ENCODE results near the gene SLA2.

Gene SLA2

DNA sequence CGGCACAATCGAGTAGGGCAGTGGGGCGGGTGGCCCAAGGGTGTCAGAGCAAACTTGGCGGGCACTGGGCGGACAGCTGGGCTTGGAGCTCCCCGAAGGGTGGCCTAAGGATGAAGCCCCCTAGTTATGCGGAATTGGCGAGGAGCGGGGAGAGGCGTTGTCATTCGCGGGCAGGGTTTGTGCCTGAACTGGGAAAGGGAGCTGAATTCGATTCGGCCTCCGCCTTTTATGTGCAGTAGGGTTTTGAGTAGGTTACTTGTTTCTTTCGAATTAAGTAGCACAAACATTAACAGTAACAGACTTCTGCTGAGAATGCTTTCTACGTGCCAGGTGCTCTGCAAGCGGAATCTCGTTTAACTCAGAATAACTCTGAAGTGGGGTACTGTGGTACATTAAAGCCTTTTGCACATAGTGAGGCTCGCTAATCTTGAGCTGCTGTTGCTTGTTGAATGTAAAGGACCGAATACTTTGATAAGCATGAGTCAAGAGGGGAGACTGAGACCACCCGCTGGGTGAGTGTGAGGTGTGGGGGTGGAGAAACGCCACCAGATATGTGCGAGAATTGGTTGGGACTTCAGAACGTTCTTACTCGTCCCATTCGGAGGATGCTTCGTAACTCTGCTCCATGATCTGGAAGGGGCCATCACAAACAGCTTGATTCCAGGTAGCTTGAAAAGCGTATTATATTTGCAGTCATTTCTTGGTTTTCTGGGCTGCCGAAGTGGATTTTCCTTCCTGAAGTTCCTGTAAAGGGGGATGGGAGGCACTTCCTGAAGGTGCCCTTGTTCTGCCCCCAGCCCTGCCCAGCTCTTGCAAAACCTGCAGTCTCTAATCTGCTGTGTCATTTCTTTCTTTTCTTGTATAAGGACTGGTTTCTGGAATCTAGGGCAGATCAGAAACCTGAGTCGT, 39.6 kb downstream of the SLA2 start:
- DNase-seq: no peak

DNA sequence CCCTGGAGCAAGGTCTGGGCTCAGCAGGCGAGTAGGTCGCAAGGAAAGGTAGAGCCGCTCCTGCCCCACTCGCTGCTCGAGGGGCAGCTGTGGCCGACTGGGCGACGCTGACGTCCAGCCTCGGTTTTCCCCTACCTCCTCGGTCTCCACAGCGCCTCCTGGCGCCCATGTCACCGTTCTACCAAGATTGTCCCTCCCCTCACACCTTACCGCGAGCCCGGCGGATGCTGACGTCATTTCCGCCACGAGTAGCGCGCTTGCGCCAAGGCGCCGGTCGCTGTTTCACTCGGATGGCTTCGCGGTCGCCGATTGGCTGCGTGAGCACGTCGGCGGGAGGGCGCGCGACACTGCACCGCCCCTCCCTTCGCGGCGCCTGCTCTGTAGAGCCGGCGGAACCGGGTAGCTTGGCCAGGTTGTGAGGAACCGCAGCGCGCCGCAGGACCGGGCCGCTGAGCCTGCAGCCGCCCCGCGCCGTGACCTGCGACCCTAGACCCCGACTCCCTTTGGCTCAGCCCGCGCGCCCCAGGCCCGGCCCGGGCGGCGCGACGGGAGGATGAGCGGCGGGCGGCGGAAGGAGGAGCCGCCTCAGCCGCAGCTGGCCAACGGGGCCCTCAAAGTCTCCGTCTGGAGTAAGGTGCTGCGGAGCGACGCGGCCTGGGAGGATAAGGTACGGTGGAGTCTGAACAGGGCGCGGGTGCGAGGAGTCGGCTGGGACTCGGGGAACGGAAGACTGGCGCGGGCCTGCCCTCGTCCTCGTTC, 40.4 kb downstream of the SLA2 start, which contains the start of gene RAB5IF:
Gene RAB5IF (plus strand): TSS at position 381 of the 759 bp plus-strand sequence. CDS start 173 bp downstream, at position 554.
- peak; percentile 99 for DNase-seq

DNA sequence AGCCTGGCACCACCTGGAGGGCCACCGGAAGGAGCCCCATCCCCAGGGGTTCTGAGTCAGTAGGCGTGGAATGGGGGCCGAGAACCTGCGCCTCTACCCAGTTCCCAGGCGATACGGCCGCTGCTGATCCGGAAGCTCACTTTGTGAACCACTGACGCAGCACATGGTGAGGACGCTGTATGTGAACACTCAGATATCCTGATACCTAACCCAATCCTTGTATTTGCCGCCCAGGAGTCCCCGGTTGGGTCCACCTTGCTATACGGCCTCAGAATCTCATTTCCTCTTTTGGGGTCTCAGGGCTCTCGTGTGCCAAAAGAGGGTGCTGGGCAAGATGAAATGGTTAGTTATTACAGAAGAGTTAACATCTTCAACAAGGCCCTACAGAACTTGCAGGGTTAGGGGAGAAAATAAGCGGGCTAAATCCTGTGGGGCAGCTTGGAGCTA, 41.0 kb downstream of the SLA2 start:
- no peak for DNase-seq

DNA sequence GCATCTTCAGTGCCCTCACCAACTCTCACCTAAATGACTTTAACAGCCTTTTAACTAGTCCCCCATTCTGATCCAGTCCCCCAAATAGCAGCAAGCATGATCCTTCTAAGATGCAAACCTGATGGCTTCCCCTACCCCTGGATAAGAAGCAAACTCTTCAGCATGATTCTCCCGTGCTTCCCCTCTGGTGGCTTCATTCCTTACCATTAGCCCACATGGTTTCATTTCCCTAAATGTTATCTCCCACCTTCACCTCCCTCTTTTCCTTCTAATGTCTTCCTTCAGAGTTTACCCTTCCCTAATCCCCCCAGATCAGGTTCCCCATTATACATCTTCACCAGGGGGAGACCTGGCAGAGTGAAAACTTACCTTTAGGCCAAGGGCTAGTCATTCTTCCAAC, 44.5 kb downstream of the SLA2 start:
- DNase-seq: no peak

DNA sequence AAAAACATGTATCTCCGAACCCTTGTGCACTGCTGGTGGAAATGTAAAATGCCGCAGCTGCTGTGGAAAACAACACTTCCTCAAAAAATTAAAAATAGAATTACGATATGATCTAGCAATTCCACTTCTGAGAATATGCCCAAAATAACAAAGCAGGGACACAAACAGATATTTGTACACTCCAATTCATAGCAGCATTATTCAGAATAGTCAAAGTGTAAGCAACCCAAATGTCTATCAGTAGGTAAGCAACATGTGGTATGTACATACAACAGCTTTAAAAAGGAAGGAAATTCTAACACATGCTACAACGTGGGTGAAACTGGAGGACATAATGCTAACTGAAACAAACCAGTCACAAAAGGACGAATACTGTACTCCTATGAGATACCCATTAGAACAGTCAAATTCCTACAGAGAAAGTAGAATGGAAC, 46.1 kb downstream of the SLA2 start:
- no peak for DNase-seq

DNA sequence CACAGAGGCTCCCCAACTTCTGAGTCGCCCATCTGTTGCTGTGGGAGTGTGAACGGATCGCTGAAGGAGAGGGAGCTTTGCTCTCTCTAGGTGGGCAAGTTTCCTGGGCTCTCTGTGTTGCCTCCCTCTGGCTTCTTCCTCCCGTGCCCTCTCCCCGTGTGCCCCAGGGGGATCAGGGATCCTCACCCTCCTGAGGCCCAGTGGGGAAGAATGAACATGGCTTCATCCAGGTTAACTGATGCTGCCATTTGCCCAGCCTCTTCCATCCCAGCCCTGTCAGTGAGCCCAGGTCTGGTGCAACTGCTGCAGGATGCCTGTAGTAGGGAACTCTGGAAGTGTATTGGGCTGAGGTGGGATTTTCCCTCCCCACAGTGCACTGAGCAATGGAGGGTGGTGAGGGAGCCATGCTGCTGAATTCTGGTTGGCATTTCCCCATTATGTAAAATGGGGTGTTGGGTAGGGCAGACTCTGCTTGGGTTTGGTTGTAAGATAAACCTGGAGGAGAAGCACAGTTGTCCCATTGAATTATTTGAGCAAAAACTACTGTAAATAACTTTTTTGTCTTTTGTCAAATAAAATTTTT, 52.6 kb downstream of the SLA2 start:
- DNase-seq: no peak

DNA sequence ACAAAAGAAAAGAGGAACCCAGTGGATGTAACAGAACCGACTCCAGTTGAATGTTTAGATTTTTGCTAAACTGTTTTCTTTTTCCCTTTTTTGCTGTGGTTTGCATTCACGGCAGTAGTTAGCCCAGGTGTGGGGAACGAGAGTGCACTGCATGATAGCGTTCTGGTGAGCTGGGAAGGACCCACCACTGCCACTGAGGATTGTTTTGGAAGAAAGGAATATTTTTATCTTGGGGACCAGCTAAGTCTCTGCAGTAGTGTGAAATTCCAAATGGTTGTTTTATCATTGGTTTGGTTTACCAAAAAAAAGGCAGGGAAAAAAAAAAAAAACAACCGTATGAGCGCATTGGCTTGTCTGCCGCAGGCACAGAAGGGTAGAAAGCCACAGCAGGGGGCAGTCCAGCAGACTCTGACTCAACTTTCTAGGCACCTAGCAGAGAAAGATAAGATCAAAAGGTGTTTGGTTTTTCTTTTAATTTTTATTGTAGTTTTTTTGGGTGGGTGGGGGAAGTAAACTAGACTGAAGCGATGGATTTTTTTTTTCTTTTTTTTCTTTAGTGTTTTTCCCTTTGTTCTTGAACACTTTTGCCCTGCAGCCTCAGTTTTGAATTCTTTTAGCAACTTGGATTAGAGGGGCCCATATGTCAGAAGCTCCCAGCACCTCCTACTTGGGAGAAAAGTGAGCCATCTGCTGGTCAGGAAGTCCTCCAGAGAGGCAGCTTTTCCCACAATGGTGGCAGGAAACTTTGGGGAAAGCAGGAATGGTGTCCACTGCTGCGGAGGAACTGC, 53.9 kb downstream of the SLA2 start:
- DNase-seq: no peak

DNA sequence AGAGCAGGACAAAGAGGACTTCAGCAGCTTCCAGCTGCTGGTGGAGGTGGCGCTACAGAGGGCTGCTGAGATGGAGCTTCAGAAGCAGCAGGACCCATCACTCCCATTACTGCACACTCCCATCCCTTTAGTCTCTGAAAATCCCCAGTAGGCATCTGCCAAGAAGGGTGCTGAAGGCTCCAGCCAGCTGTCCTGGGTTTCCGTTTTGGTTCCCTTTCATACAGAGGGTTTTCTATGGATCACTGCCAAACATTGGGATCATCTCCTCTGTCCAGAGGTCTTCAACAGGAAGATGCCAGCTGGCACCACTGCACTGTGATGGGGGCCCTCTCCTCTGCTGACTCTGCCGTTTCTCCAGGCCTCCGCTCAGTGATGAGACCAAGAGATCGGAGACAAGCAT, 54.7 kb downstream of the SLA2 start:
- no peak for DNase-seq

DNA sequence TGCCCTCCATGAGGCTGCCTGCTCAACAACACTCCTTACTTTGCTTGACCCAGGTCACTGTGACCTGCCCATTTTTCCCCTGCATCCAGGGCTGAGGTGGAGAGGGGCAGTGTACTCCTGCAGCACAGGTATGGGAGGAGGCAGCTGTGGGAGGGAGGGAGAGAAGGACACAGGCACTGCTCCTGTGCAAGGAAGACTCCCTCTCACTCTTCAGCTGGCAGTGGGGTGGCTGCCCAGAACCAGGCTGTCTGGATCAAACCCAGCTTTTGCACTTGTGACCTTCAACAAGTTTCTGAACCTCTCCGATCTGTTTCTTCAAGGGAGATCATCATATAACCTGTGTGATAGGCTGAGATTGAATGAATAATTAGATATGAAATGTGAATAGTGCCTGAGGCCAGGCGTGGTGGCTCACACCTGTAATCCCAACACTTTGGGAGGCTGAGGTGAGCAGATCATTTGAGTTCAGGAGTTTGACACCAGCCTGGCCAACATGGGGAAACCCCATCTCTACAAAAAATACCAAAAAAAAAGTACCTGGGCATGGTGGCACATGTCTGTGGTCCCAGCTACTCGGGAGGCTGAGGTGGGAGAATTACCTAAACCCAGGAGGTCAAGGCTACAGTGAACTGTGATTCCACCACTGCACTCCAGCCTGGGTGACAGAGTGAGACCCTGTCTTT, 58.5 kb downstream of the SLA2 start:
- DNase-seq: no peak

DNA sequence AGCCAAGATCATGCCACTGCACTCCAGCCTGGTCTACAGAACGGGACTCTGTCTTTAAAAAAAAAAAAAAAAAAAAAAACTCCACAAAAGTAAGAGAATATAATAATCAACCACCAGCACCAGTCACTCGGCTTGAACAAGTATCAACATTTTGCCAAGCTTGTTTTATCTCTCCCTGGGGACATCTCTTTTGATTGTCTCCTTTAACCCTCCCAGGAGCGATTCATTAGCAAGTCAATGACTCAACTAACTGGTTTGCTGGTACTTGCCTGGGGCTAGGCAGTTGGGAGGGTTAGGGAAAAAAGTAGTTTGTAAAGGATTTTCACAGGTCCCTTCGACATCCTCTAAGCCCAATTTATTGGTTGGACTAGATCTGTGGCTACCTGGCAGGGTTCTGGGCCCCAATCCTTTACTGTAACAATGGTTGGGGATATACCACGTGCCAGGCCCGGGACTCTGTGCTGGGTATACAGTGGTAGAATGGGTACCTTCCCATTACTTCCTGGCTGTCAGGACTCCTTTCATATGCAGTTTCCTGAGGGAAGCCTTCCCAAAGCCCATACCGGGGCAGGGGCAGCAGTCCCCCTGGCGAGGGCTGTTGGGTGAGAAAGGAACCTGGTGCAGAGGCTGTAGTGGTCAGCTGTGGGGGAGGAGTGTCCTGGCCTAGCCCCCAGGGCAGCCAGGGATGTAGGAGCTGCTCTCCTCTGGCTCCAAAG, 60.4 kb downstream of the SLA2 start:
- peak; percentile 86 for DNase-seq

DNA sequence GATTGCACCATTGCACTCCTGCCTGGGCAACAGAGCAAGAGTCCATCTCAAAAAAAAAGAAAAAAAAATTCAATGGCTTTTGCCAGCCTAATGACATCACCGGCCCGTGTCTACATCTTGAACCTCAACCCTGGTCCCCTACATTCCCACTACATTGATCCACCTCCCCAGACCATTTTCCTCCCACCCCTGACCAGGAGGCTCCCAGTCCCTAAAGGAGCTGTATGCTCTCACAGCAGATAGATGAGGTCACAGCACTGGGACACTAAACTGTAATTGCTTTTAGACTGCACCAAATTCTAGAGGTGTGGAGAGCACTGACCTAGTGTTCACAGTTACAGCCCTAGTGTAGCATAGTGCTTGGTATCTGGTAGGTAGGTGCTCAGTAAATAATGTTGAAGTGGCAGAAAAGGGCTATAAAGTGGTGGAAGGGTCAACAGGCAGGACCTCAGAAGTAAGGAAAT, 61.9 kb downstream of the SLA2 start:
- no peak for DNase-seq

DNA sequence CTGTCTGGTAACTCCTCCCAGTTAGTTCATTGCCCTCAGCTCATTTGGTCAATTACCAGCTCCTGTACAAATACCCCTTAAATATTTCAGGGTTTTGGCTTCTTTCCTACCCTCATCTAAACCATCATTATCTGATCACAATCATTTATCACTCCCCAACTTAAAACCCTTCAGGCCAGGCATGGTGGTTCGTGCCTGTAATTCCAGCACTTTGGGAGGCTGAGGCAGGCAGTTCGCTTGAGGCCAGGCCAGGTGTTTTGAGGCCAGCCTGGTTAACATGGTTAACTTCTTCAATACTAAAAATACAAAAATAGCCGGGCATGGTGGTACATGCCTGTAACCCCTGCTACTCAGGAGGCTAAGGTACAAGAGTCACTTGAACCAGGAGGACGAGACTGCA, 63.2 kb downstream of the SLA2 start:
- DNase-seq: no peak

DNA sequence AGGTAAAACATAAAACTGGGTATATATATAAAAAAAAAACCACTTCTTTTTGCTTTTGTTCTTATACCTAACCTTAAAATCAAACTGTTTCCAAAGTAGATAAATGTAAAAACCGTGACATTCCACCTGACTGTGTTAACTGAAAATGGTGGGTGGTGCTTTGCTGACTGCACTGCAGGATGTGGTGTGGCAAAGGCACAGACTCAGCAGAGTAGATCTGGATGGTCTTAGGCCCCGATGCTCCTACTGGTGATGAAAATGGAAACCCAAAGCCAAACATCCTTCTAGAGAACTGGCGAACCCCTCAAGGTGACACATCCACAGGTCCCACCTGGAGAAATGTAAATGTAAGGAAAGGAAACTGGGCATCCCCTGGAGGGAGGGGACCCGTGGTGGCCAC, 63.7 kb downstream of the SLA2 start:
- no peak for DNase-seq

DNA sequence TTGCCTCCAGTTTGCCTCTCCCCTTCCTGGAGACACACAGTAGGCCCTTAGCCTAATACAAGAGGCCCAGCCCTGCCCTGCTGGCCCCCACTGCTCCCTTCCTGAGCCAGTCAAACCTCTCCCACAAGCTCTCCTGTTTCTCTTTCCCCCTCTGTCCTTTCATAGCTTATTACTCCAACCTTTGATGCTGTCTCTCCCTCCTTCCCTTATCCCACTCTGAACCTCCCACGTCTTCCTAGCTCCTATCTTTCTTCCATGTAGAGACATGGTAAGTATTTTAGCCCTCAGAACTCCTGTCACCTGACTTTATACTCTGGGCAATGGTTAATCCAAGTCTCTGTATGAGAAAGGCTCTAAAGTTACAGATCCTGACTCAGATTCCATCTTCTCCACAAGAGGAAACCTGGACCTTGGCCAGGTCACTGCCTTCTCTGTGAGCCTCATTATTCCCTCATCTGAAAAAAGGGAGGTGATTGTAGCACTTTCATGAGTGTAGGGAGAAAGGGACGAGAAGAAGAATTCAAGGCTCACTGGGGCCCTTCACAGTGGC, 65.9 kb downstream of the SLA2 start:
- no peak for DNase-seq

DNA sequence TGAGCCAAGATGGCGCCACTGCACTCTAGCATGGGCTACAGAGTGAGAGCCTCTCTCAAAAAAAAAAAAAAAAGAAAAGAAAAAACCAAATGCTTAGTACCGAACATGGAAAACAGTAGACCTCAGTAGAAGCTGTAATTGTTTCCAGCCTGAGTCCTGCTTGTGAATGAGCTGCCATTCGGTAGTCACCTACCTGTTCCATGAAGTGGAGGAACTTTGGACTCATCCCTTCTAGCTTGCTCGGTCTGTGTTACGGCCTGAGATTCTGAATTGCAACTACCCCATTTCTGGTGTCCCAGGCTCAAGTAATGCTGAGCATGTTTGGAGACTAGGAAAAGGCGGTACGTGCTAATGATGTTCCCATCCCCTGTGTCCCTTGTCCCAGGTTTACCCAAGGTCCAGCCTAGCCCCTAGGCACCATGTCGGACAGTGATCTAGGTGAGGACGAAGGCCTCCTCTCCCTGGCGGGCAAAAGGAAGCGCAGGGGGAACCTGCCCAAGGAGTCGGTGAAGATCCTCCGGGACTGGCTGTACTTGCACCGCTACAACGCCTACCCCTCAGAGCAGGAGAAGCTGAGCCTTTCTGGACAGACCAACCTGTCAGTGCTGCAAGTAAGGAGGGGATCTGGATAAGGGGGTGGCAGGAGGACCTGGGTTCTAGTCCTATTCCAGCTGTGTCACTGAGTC, 67.5 kb downstream of the SLA2 start:
- DNase-seq: no peak

DNA sequence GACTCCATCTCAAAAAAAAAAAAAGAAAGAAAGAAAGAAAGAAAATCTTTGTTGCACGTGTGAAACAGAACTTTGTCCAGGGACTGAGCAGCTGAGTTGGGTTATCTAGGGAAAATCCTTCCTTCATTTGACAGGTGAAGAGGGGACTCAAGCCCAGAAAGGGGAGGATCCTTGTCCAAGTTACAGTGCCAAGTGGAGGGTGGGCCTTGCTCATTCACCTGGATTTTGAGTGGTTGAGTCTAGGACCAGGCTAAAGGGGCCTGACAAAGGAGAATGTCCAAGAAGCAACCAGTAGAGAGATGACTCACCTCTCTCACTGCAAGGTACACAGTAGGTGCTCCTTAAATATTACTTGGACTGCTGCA, 69.9 kb downstream of the SLA2 start:
- no peak for DNase-seq

DNA sequence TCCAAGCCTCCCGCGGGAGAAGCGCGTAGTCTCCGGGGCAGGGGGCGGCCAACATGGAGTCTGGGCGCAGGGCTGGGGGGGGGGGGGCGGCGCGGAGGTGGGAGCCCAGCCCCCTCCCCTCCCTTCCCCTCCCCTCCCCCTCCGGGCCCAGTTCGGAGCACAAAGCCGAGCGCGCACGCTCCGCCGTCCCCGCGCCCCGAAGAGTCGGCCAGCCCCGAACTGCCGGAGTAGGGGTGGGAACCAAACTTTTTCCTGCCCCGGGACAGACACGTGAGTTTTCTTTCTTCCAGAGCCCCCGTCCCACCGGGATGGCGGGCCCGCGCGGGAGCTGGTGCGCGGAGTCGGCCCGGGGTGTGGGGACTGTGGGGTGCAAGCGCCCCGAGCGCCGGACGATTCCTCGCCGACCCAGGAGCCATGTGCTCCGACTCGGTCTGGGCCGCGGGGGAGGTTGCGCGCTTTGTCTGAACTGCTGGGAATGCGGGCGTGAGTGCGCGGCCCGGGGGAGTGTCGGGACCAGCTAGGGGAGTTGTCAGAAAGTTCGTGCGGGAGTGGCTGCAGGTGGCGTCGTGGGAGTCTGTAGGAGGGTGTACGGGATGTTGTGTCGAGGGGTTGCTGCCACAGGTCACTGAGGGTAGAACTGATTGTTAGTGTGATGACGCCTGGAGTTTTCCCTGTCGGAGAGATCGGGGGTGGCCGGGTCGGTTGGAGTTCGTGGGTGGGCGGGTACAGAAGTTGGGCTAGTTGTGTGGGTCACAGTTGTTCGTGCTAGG, 71.4 kb downstream of the SLA2 start:
- peak; percentile 83 for DNase-seq

DNA sequence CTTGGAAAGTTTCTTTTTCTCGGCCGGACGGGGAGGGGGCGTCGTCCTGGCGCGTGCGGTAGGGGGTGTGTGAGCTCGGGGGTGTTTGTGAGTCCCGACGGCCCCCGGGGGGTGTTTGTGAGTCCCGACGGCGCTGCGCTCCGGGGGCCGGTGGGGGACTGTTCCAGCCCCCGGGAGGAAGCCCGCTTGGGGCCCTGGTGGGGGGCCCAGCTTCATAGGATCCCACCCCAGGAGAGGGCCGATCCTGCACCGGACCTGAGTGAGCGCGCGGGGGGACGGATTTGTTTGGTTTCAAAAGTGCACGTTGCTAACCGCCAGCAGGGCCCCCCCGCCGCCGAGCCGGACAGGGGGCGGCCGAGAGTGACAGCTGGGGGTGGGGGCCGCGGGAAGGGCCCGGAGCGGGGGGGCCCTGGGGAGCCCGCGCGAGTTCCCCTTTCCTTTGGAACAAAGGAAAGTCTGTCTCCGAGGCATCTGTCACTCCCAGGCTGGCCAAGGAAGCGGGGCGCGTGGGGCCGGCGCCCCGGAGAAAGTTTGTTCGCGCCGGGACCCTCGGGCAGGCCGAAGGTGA, 72.1 kb downstream of the SLA2 start:
- DNase-seq: no peak

DNA sequence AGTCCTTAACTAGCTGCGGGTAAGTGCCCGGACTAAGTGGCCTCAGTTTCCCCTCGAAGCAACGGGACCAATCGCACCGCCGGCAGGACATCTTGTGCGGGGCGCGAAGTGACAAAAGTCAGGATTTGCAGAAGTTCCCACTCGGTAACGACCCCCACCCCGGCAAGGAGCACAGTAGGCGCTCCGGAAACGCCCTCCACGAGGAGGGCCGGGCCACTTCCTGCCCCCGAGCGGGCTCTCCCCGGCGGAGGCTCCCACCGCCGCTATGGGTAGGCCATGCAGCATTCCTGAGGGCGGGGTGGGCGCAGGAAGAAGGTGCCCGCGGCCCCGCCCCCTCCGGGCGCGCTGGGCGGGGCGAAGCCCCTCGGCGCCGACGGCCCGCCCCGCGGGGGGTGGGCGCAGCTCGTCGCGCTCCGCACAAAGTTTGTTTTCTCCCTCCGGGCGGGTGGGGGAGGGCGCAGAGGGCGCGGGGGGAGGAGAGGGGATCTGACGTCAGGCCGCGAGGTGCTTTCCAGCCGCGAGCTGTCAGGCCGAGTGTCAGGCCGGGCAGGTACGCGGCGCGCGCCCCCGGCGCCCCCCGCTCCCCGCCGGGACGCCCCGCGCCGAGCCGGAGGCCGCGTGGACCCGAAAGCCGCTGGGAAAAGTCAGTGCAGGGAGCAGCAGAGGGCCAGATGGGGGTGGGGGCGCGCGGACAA, 72.7 kb downstream of the SLA2 start, which contains the start of gene TGIF2:
Gene TGIF2 (plus strand): TSS at position 495 of the 695 bp plus-strand sequence. CDS start 5,178 bp downstream, outside the sequence.
- DNase-seq: peak; percentile 97
